Fibroblast of lung (primary cell): ENCODE results near the gene SLC38A3.

Experiments
- EZH2 ChIP-seq: IDR thresholded peaks from 2 replicates; pipeline ENCODE4 v1.5.1; 2012; ENCODE audit warnings: low read length, control low read depth, mild to moderate bottlenecking; ENCODE audit errors: missing control alignments
- TF ChIP-seq, protein P1 (sequence below), 2 donors: IDR thresholded peaks in 1 of 2; conservative IDR thresholded peaks in 1 of 2; 1 replicate in 1 of 2; 2 replicates in 1 of 2; pipeline ENCODE4 v1.5.1; 2011 to 2012; ENCODE audit warnings: low read length in 2 of 2, control low read depth in 1 of 2, inconsistent platforms in 1 of 2, low read depth in 1 of 2, mild to moderate bottlenecking in 1 of 2

DNA sequence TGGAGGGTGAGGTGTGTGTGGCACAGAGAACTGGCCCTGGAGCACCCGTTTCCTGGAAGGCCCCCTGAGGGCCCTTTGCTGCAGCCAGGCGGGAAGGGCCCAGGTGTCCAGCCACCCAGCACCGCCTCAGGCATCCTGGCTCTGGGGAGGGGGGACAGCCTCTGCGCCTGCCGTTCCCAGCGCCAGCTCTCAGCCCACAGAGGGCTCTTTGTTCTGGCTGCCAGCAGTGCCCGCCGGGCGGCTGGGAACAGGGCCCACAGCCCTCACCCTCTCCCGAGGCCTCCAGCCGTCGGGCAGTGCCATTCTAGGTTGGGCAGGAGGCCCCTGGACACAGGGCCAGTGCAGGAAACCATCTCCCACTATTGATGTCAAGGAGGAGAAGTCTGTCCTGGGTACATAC is 8.3 kb downstream of the SLC38A3 start:
- no peak for TF ChIP-seq EZH2
- TF ChIP-seq, protein P1, sequence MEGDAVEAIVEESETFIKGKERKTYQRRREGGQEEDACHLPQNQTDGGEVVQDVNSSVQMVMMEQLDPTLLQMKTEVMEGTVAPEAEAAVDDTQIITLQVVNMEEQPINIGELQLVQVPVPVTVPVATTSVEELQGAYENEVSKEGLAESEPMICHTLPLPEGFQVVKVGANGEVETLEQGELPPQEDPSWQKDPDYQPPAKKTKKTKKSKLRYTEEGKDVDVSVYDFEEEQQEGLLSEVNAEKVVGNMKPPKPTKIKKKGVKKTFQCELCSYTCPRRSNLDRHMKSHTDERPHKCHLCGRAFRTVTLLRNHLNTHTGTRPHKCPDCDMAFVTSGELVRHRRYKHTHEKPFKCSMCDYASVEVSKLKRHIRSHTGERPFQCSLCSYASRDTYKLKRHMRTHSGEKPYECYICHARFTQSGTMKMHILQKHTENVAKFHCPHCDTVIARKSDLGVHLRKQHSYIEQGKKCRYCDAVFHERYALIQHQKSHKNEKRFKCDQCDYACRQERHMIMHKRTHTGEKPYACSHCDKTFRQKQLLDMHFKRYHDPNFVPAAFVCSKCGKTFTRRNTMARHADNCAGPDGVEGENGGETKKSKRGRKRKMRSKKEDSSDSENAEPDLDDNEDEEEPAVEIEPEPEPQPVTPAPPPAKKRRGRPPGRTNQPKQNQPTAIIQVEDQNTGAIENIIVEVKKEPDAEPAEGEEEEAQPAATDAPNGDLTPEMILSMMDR (conservative IDR thresholded peaks at IDR 0.05 in 1 of 2, IDR thresholded peaks at IDR 0.05 in 1 of 2; ENCODE audit: low read depth in 1 of 2, low read length in 2 of 2), result no peak
